ENCODE data around the gene SH3RF3.

Gene SH3RF3

GRCh38 chr2:109254174-109254904 lies 125.3 kb downstream of the SH3RF3 start:
- no peak for TF ChIP-seq GATA2 (IDR thresholded peaks at IDR 0.05; ENCODE audit: low read depth, low read length)
- no peak for TF ChIP-seq GATA3 (IDR thresholded peaks at IDR 0.05; ENCODE audit: low read depth, low read length)

GRCh38 chr2:109255654-109256053 lies 126.6 kb downstream of the SH3RF3 start:
- TF ChIP-seq GATA3 (IDR thresholded peaks at IDR 0.05; ENCODE audit: low read depth, low read length), result no peak
- no peak for TF ChIP-seq GATA2 (IDR thresholded peaks at IDR 0.05; ENCODE audit: low read depth, low read length)

GRCh38 chr2:109256111-109256510 lies 127.1 kb downstream of the SH3RF3 start:
- TF ChIP-seq GATA2 (IDR thresholded peaks at IDR 0.05; ENCODE audit: low read depth, low read length) (no peak), GATA3 (IDR thresholded peaks at IDR 0.05; ENCODE audit: low read depth, low read length) (no peak)

GRCh38 chr2:109256921-109257320 lies 127.9 kb downstream of the SH3RF3 start:
- no peak for TF ChIP-seq GATA3 (IDR thresholded peaks at IDR 0.05; ENCODE audit: low read depth, low read length)
- no peak for TF ChIP-seq GATA2 (IDR thresholded peaks at IDR 0.05; ENCODE audit: low read depth, low read length)

GRCh38 chr2:109257653-109258052 lies 128.6 kb downstream of the SH3RF3 start:
- TF ChIP-seq GATA2 (IDR thresholded peaks at IDR 0.05; ENCODE audit: low read depth, low read length), result no peak
- TF ChIP-seq GATA3 (IDR thresholded peaks at IDR 0.05; ENCODE audit: low read depth, low read length), result no peak

- TF ChIP-seq GATA3 (IDR thresholded peaks at IDR 0.05; ENCODE audit: low read depth, low read length) (no peak), GATA2 (IDR thresholded peaks at IDR 0.05; ENCODE audit: low read depth, low read length) (no peak)
Measured at GRCh38 chr2:109258376-109258775, 129.4 kb downstream of the SH3RF3 start.

- no peak for TF ChIP-seq GATA2 (IDR thresholded peaks at IDR 0.05; ENCODE audit: low read depth, low read length)
- no peak for TF ChIP-seq GATA3 (IDR thresholded peaks at IDR 0.05; ENCODE audit: low read depth, low read length)
Measured at GRCh38 chr2:109258905-109259540, 130.0 kb downstream of the SH3RF3 start.

GRCh38 chr2:109259671-109260070 lies 130.7 kb downstream of the SH3RF3 start:
- TF ChIP-seq GATA2 (IDR thresholded peaks at IDR 0.05; ENCODE audit: low read depth, low read length), result no peak

- TF ChIP-seq GATA3 (IDR thresholded peaks at IDR 0.05; ENCODE audit: low read depth, low read length), result no peak
- TF ChIP-seq GATA2 (IDR thresholded peaks at IDR 0.05; ENCODE audit: low read depth, low read length), result no peak
Measured at GRCh38 chr2:109260116-109260855, 131.3 kb downstream of the SH3RF3 start.

- no peak for TF ChIP-seq GATA3 (IDR thresholded peaks at IDR 0.05; ENCODE audit: low read depth, low read length)
- TF ChIP-seq GATA2 (IDR thresholded peaks at IDR 0.05; ENCODE audit: low read depth, low read length), result no peak
Measured at GRCh38 chr2:109260886-109261700, 132.1 kb downstream of the SH3RF3 start.

- TF ChIP-seq GATA2 (IDR thresholded peaks at IDR 0.05; ENCODE audit: low read depth, low read length) (no peak), GATA3 (IDR thresholded peaks at IDR 0.05; ENCODE audit: low read depth, low read length) (no peak)
Measured at GRCh38 chr2:109261906-109262631, 133.1 kb downstream of the SH3RF3 start.

- TF ChIP-seq GATA3 (IDR thresholded peaks at IDR 0.05; ENCODE audit: low read depth, low read length) (no peak), GATA2 (IDR thresholded peaks at IDR 0.05; ENCODE audit: low read depth, low read length) (no peak)
Measured at GRCh38 chr2:109264595-109265328, 135.8 kb downstream of the SH3RF3 start.

- TF ChIP-seq GATA3 (IDR thresholded peaks at IDR 0.05; ENCODE audit: low read depth, low read length) (no peak), GATA2 (IDR thresholded peaks at IDR 0.05; ENCODE audit: low read depth, low read length) (no peak)
Measured at GRCh38 chr2:109265369-109265768, 136.4 kb downstream of the SH3RF3 start.
